Lower lobe of right lung (tissue), 2 donors: Measurements from ENCODE around the gene PSKH1. TPM values are rescaled to one million over a fixed set of nuclear protein-coding genes. Genes with fewer than 3 reads are reported as not detected.

ENCODE experiments used
- ATAC-seq, 2 donors: fragments of 200-7000 bp; cut with Tn5 transposase; one replicate each; pipeline ENCODE4 v1.9.1; 2020 to 2022; ENCODE audit warnings: mild to moderate bottlenecking in 2 of 2, moderate library complexity in 2 of 2
- DNase-seq: peaks from one replicate; pipeline ENCODE4 v3.0.0-alpha.2; 2020
- H3K27ac ChIP-seq: fragments of 200-600 bp; one replicate; pipeline ENCODE4 v1.8.0; 2022
- H3K27me3 ChIP-seq: fragments of 200-600 bp; one replicate; pipeline ENCODE4 v1.8.0; 2022; ENCODE audit warnings: low read depth
- H3K36me3 ChIP-seq: fragments of 200-600 bp; one replicate; pipeline ENCODE4 v1.8.0; 2022; ENCODE audit warnings: mild to moderate bottlenecking
- H3K4me1 ChIP-seq: fragments of 200-600 bp; one replicate; pipeline ENCODE4 v1.8.0; 2022
- H3K4me3 ChIP-seq: fragments of 200-600 bp; one replicate; pipeline ENCODE4 v1.8.0; 2022; ENCODE audit warnings: mild to moderate bottlenecking
- H3K9me3 ChIP-seq: fragments of 200-600 bp; one replicate; pipeline ENCODE4 v1.8.0; 2022
- CTCF ChIP-seq: fragments of 200-600 bp; IDR thresholded peaks from one replicate; pipeline ENCODE4 v1.8.0; 2022; ENCODE audit warnings: antibody characterized with exemption, mild to moderate bottlenecking
- intact Hi-C: fragments of 100-400 bp; cut with DNase I; formaldehyde crosslinking; loops from one replicate; pipeline ENCODE4 v1.11.0; 2022
- total RNA-seq: library from RNA; stranded (reverse); fragmentation: NEBNext Ultra II Directional; extraction: Animal tissue kit (Norgen Biotek cat#: 25700); gene quantifications from one replicate; pipeline ENCODE4 v1.2.1, GENCODE V29; 2021
- donor health status: DM: no; HTN: yes; CAD: no; lungs with severe emphysema.

The PSKH1 gene
- total RNA-seq, 1 donor from 2014 or later = 28.3 TPM

DNA sequence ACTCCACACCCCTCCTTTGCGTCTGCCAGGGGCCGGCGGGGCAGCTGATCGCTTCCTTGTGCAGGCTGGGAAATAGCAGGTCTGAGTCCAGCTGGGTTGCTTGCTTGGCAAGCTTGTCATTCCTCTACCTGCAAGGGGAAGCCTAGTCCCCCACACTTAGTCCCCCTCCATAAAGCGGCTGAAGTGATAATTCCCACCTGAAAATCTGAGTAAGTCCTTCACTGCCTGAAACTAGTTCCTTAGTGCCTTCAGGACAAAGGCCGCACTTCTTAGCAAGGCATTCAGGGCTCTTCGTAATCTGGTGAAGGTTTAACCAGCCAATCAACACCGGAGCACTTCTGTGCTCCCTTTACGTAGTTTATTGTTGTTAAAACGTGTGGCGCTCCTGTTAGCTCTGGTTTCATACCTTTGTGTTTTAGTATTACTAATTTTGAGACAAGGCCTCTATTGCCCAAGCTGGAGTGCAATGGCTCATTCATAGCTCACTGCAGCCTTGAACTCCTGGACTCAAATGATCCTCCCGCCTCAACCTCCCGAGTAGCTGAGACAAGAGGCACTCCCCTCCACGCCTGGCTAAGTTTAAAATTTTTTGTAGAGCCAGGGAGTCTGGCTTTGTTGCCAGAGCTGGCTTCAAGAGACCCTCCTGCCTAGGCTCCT lies 817 bp downstream of the PSKH1 start:
- no peaks in the 10 kb centered on the region for H3K27me3 ChIP-seq
- H3K4me1 ChIP-seq = peaks cover 60% of the 10 kb centered on the region
- H3K27ac ChIP-seq = peak overlapping the region; percentile 97
- intact Hi-C loops = no loop called here
- peak overlapping the region; percentile 92 for H3K4me3 ChIP-seq
- H3K9me3 ChIP-seq = no peaks in the 10 kb centered on the region
- ATAC-seq (peak in 1 of 2 donors; percentile 1), DNase-seq (no peak)
- H3K36me3 ChIP-seq = no peaks in the 10 kb centered on the region
- TF ChIP-seq CTCF = no peak

DNA sequence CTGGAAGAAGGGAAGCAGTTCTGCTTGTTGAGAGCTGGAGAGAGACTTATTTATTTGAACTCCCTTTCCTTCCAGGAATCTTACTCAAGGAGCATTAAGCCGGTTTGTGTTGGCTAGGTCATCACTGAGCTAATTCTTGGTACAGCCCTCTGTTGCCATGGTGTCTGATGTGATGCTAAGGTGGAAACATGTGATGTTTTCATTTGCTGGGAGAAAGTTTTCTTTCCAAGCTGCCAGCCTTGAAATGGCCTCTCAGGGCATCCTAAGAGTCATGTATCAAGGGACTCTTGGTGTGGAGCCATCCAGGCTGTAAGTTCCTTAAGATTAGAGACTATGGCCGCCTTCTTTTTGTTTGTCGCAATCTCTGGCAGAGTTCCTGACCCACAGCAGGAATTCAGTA lies 4.2 kb downstream of the PSKH1 start:
- intact Hi-C loops = no loop called here
- no peak for TF ChIP-seq CTCF

GRCh38 chr16:67901734-67902133 lies 8.7 kb downstream of the PSKH1 start:
- peaks cover 26% of the 10 kb centered on the region for H3K4me1 ChIP-seq
- no peak overlapping the region for H3K27ac ChIP-seq
- intact Hi-C loops = no loop called here
- no peaks in the 10 kb centered on the region for H3K9me3 ChIP-seq
- peaks cover 28% of the 10 kb centered on the region for H3K36me3 ChIP-seq
- DNase-seq (no peak), ATAC-seq (no peak)
- H3K4me3 ChIP-seq = no peak overlapping the region
- no peaks in the 10 kb centered on the region for H3K27me3 ChIP-seq
- no peak for TF ChIP-seq CTCF

More for the DNA sequence above, 4.2 kb downstream of the PSKH1 start:
- Histone ChIP-seq H3K4me1 (peaks cover 63% of the 10 kb centered on the region), H3K36me3 (peaks cover 14% of the 10 kb centered on the region), H3K27ac (peak overlapping the region; percentile 18), H3K4me3 (no peak overlapping the region), H3K9me3 (no peaks in the 10 kb centered on the region), H3K27me3 (no peaks in the 10 kb centered on the region)
- ATAC-seq = peak in 1 of 2 donors; percentile 8
- DNase-seq = no peak

GRCh38 chr16:67902831-67903230 lies 9.8 kb downstream of the PSKH1 start:
- TF ChIP-seq CTCF = no peak
- DNase-seq = no peak
- Histone ChIP-seq H3K4me3 (no peak overlapping the region), H3K36me3 (peaks cover 28% of the 10 kb centered on the region), H3K4me1 (peaks cover 15% of the 10 kb centered on the region), H3K27me3 (no peaks in the 10 kb centered on the region), H3K27ac (peak overlapping the region; percentile 34), H3K9me3 (no peaks in the 10 kb centered on the region)
- no peak for ATAC-seq
- intact Hi-C loops = no loop called here

- peaks cover 49% of the 10 kb centered on the region for H3K36me3 ChIP-seq
- no peak overlapping the region for H3K27ac ChIP-seq
- no peaks in the 10 kb centered on the region for H3K27me3 ChIP-seq
- TF ChIP-seq CTCF = no peak
- no peaks in the 10 kb centered on the region for H3K9me3 ChIP-seq
- intact Hi-C loops = no loop called here
- H3K4me3 ChIP-seq = no peak overlapping the region
- ATAC-seq (no peak), DNase-seq (no peak)
- no peaks in the 10 kb centered on the region for H3K4me1 ChIP-seq
Observed at GRCh38 chr16:67907397-67908180, 14.5 kb downstream of the PSKH1 start.
